HCT116 (cell line): ENCODE measurements around the gene CNTNAP2. TPM values are rescaled to one million over a fixed set of nuclear protein-coding genes. Genes with fewer than 3 reads are reported as not detected.

Experiments used
- ATAC-seq: fragments of 200-7000 bp; cut with Tn5 transposase; 2 replicates; pipeline ENCODE4 v1.9.1; 2020; ENCODE audit warnings: mild to moderate bottlenecking, moderate library complexity
- BruUV-seq: library from RNA; stranded (reverse); fragments of 400-500 nt; replicated peaks from 2 replicates; lab custom pipeline; 2021; lab: Mats Ljungman, UMichigan
- CTCF ChIA-PET: fragments of 300-600 bp; sonication (Branson Sonifier 250); formaldehyde crosslinking; loops from one replicate; lab custom pipeline; 2021; ENCODE audit warnings: antibody characterized with exemption; lab: Charles Lee
- POLR2A ChIA-PET: fragments of 300-600, 350-600 bp; sonication (Branson Sonifier 250); formaldehyde crosslinking; loops from one replicate; lab custom pipeline; 2021; ENCODE audit warnings: antibody characterized with exemption; lab: Charles Lee
- RAD21 ChIA-PET, 2 experiments: fragments of 300-600 bp; sonication (Branson Sonifier 250); formaldehyde crosslinking; loops; one replicate each; lab custom pipeline; 2023; ENCODE audit warnings: low total read pairs in 2 of 2; ENCODE audit not compliant: uncharacterized antibody in 2 of 2, unreplicated experiment in 2 of 2, low non-redundant PET in 1 of 2; lab: Charles Lee
- DNase-seq: peaks from one replicate; pipeline ENCODE4 v3.0.0-alpha.2; 2010; ENCODE audit warnings: low read depth, low spot score
- H2AFZ ChIP-seq: fragments of 200-600 bp; shearing (Covaris generic), sonication (generic); 2 replicates; pipeline ENCODE4 v1.6.1; 2017; ENCODE audit warnings: low read depth, mixed run types, mixed read lengths, antibody characterized with exemption, low read length; ENCODE audit not compliant: poor library complexity, severe bottlenecking
- H3K27ac ChIP-seq: 2 replicates; pipeline ENCODE4 v1.5.1; 2012; ENCODE audit warnings: low read depth, low read length
- H3K27me3 ChIP-seq: fragments of 200-600 bp; sonication (generic); 2 replicates; pipeline ENCODE4 v1.6.1; 2016; ENCODE audit warnings: mixed run types, low read length, mixed read lengths; ENCODE audit not compliant: insufficient read depth
- H3K36me3 ChIP-seq, 2 experiments: fragments of 200-500 bp in 1 of 2; fragments of 200-600 bp in 1 of 2; sonication (Bioruptor generic) in 1 of 2; sonication (generic) in 1 of 2; 2 replicates each; pipeline versions ENCODE4 v1.5.1 to v1.6.1; 2014 to 2016; ENCODE audit warnings: low read length in 2 of 2, inconsistent platforms in 1 of 2, mixed read lengths in 1 of 2, mixed run types in 1 of 2; ENCODE audit not compliant: insufficient read depth in 2 of 2, control insufficient read depth in 1 of 2
- H3K4me1 ChIP-seq, 2 experiments: fragments of 200-600 bp in 1 of 2; sonication (generic) in 1 of 2; 2 replicates each; pipeline versions ENCODE4 v1.5.1 to v1.6.1; 2012 to 2017; ENCODE audit warnings: low read length in 2 of 2, inconsistent platforms in 1 of 2, mild to moderate bottlenecking in 1 of 2, mixed read lengths in 1 of 2, mixed run types in 1 of 2, moderate library complexity in 1 of 2; ENCODE audit not compliant: insufficient read depth in 2 of 2, control insufficient read depth in 1 of 2
- H3K4me2 ChIP-seq: fragments of 200-600 bp; sonication (generic); 2 replicates; pipeline ENCODE4 v1.6.1; 2017; ENCODE audit warnings: mixed run types, low read length, mixed read lengths
- H3K4me3 ChIP-seq, 2 experiments: fragments of 200-600 bp in 1 of 2; sonication (generic) in 1 of 2; replicated peaks in 1 of 2; 2 replicates each; pipeline ENCODE4 v1.5.1; 2011 to 2016; ENCODE audit warnings: low read length in 2 of 2, control low read depth in 1 of 2, low read depth in 1 of 2, mild to moderate bottlenecking in 1 of 2, mixed read lengths in 1 of 2, mixed run types in 1 of 2
- H3K79me2 ChIP-seq: fragments of 200-600 bp; sonication (generic); 2 replicates; pipeline ENCODE4 v1.6.1; 2017; ENCODE audit warnings: mild to moderate bottlenecking, mixed run types, low read length, moderate library complexity, mixed read lengths; ENCODE audit not compliant: insufficient read depth
- H3K9ac ChIP-seq: fragments of 200-600 bp; sonication (generic); 2 replicates; pipeline ENCODE4 v1.6.1; 2016; ENCODE audit warnings: low read length, mixed read lengths
- H3K9me2 ChIP-seq: fragments of 200-600 bp; sonication (generic), shearing (Covaris generic); 2 replicates; pipeline ENCODE4 v1.6.1; 2017; ENCODE audit warnings: mixed run types, mild to moderate bottlenecking, moderate library complexity; ENCODE audit not compliant: insufficient read depth
- H3K9me3 ChIP-seq, 2 experiments: fragments of 200-500 bp in 1 of 2; fragments of 200-600 bp in 1 of 2; sonication (Bioruptor generic) in 1 of 2; sonication (generic) in 1 of 2; 2 replicates each; pipeline ENCODE4 v1.6.1; 2014 to 2017; ENCODE audit warnings: low read length in 2 of 2, mixed read lengths in 2 of 2, inconsistent platforms in 1 of 2, low read depth in 1 of 2, mild to moderate bottlenecking in 1 of 2, mixed run types in 1 of 2, moderate library complexity in 1 of 2; ENCODE audit not compliant: control insufficient read depth in 1 of 2, insufficient read depth in 1 of 2
- H4K20me1 ChIP-seq: fragments of 200-600 bp; sonication (generic), shearing (Covaris generic); 2 replicates; pipeline ENCODE4 v1.6.1; 2017; ENCODE audit warnings: mixed run types, mild to moderate bottlenecking, moderate library complexity; ENCODE audit not compliant: insufficient read depth
- CBX3 ChIP-seq: IDR thresholded peaks from 2 replicates; pipeline ENCODE4 v1.6.1; 2012; ENCODE audit warnings: low read depth
- CEBPB ChIP-seq: IDR thresholded peaks from 2 replicates; pipeline ENCODE4 v1.6.1; 2012; ENCODE audit warnings: low read depth
- ELF1 ChIP-seq: IDR thresholded peaks from 2 replicates; pipeline ENCODE4 v1.6.1; 2012; ENCODE audit warnings: low read depth, borderline replicate concordance
- EZH2 ChIP-seq: fragments of 200-600 bp; sonication (generic); IDR thresholded peaks from 2 replicates; pipeline ENCODE4 v1.6.1; 2017; ENCODE audit warnings: antibody characterized with exemption, mixed run types
- EZH2phosphoT487 ChIP-seq: fragments of 200-600 bp; IDR thresholded peaks from 2 replicates; pipeline ENCODE4 v1.6.1; 2018; ENCODE audit warnings: antibody characterized with exemption, borderline replicate concordance
- JUND ChIP-seq: IDR thresholded peaks from 2 replicates; pipeline ENCODE4 v1.6.1; 2012
- POLR2A ChIP-seq: IDR thresholded peaks from 2 replicates; pipeline ENCODE4 v1.7.0; 2011; ENCODE audit warnings: borderline replicate concordance; ENCODE audit not compliant: insufficient read depth, insufficient read length; ENCODE audit errors: extremely low read depth
- SIN3A ChIP-seq: IDR thresholded peaks from 2 replicates; pipeline ENCODE4 v1.6.1; 2012; ENCODE audit warnings: low read depth
- SP1 ChIP-seq: IDR thresholded peaks from 2 replicates; pipeline ENCODE4 v1.6.1; 2012; ENCODE audit warnings: low read depth
- SRF ChIP-seq: IDR thresholded peaks from 2 replicates; pipeline ENCODE4 v1.6.1; 2012; ENCODE audit warnings: low read depth
- TCF7L2 ChIP-seq: IDR thresholded peaks from 2 replicates; pipeline ENCODE4 v1.7.0; 2011; ENCODE audit warnings: borderline replicate concordance, inconsistent platforms; ENCODE audit not compliant: insufficient read depth, insufficient read length; ENCODE audit errors: extremely low read depth
- YY1 ChIP-seq: IDR thresholded peaks from 2 replicates; pipeline ENCODE4 v1.6.1; 2011; ENCODE audit warnings: low read length, low read depth, moderate library complexity, mild to moderate bottlenecking; ENCODE audit not compliant: insufficient replicate concordance; ENCODE audit errors: extremely low read depth
- ZFX ChIP-seq: fragments of 450-650 bp; IDR thresholded peaks from 2 replicates; pipeline ENCODE4 v1.6.1; 2017
- ZNF274 ChIP-seq: fragments of 200-500 bp; sonication (Bioruptor generic); IDR thresholded peaks from 2 replicates; pipeline ENCODE4 v1.6.1; 2014; ENCODE audit warnings: mild to moderate bottlenecking, low read depth, low read length, inconsistent platforms
- intact Hi-C: fragments of 100-400 bp; cut with micrococcal nuclease; formaldehyde crosslinking; loops from 2 replicates; pipeline ENCODE4 v1.10.0; 2022
- total RNA-seq: library from RNA; stranded (reverse); gene quantifications from one replicate; pipeline ENCODE4 v1.2.1, GENCODE V29; 2021; ENCODE audit not compliant: unreplicated experiment
- TF ChIP-seq, protein P1 (sequence below): IDR thresholded peaks from 2 replicates; pipeline ENCODE4 v1.6.1; 2012; ENCODE audit warnings: low read depth
- TF ChIP-seq, protein P2 (sequence below): IDR thresholded peaks from 2 replicates; pipeline ENCODE4 v1.6.1; 2012
- TF ChIP-seq, protein P3 (sequence below): IDR thresholded peaks from 2 replicates; pipeline ENCODE4 v1.6.1; 2011; ENCODE audit warnings: mild to moderate bottlenecking, low read length, moderate library complexity; ENCODE audit not compliant: insufficient replicate concordance; ENCODE audit errors: extremely low read depth
- TF ChIP-seq, protein P4 (sequence below): IDR thresholded peaks from 2 replicates; pipeline ENCODE4 v1.6.1; 2012

Gene CNTNAP2
- total RNA-seq, 1 experiment from 2014 or later: 0.37 TPM

DNA sequence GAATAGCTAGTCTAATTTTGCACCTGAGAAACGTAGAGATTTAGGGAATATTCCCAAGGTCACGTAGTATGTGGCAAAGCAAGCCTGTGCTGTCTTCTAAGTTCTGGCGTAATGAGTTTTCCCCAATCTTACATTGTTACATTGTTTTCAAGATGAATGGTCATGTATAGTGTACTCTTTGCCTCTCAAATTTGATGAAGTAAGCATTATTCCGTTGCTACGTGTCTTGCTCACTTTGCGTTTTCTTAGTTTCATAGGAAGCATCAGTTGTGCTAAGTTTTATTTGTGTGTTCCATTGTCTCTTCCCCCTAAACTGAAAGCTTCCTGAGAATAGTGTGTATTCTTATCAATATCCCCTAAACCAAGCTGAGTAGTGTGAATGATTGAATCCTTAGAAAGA lies 1836.3 kb downstream of the CNTNAP2 start:
- no peak overlapping the region for H3K4me3 ChIP-seq
- ATAC-seq (no peak), DNase-seq (no peak)
- intact Hi-C loops: no loop called here
- no peaks in the 10 kb centered on the region for H3K4me1 ChIP-seq
- no peaks in the 10 kb centered on the region for H3K9me2 ChIP-seq
- ChIA-PET RAD21 (no interaction called here), CTCF (no interaction called here), POLR2A (no interaction called here)
- no peaks in the 10 kb centered on the region for H4K20me1 ChIP-seq
- no peaks in the 10 kb centered on the region for H3K36me3 ChIP-seq
- TF ChIP-seq POLR2A (no peak), TCF7L2 (no peak), SP1 (no peak), ZFX (no peak), SIN3A (no peak), JUND (no peak), EZH2 (no peak), CEBPB (no peak), YY1 (no peak), ZNF274 (no peak), SRF (no peak), CBX3 (no peak), EZH2phosphoT487 (no peak), ELF1 (no peak)
- TF ChIP-seq, protein P1, sequence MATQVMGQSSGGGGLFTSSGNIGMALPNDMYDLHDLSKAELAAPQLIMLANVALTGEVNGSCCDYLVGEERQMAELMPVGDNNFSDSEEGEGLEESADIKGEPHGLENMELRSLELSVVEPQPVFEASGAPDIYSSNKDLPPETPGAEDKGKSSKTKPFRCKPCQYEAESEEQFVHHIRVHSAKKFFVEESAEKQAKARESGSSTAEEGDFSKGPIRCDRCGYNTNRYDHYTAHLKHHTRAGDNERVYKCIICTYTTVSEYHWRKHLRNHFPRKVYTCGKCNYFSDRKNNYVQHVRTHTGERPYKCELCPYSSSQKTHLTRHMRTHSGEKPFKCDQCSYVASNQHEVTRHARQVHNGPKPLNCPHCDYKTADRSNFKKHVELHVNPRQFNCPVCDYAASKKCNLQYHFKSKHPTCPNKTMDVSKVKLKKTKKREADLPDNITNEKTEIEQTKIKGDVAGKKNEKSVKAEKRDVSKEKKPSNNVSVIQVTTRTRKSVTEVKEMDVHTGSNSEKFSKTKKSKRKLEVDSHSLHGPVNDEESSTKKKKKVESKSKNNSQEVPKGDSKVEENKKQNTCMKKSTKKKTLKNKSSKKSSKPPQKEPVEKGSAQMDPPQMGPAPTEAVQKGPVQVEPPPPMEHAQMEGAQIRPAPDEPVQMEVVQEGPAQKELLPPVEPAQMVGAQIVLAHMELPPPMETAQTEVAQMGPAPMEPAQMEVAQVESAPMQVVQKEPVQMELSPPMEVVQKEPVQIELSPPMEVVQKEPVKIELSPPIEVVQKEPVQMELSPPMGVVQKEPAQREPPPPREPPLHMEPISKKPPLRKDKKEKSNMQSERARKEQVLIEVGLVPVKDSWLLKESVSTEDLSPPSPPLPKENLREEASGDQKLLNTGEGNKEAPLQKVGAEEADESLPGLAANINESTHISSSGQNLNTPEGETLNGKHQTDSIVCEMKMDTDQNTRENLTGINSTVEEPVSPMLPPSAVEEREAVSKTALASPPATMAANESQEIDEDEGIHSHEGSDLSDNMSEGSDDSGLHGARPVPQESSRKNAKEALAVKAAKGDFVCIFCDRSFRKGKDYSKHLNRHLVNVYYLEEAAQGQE: no peak
- TF ChIP-seq, protein P2, sequence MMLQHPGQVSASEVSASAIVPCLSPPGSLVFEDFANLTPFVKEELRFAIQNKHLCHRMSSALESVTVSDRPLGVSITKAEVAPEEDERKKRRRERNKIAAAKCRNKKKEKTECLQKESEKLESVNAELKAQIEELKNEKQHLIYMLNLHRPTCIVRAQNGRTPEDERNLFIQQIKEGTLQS: no peak
- TF ChIP-seq, protein P3, sequence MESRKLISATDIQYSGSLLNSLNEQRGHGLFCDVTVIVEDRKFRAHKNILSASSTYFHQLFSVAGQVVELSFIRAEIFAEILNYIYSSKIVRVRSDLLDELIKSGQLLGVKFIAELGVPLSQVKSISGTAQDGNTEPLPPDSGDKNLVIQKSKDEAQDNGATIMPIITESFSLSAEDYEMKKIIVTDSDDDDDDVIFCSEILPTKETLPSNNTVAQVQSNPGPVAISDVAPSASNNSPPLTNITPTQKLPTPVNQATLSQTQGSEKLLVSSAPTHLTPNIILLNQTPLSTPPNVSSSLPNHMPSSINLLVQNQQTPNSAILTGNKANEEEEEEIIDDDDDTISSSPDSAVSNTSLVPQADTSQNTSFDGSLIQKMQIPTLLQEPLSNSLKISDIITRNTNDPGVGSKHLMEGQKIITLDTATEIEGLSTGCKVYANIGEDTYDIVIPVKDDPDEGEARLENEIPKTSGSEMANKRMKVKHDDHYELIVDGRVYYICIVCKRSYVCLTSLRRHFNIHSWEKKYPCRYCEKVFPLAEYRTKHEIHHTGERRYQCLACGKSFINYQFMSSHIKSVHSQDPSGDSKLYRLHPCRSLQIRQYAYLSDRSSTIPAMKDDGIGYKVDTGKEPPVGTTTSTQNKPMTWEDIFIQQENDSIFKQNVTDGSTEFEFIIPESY: no peak
- TF ChIP-seq, protein P4, sequence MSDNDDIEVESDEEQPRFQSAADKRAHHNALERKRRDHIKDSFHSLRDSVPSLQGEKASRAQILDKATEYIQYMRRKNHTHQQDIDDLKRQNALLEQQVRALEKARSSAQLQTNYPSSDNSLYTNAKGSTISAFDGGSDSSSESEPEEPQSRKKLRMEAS: no peak
- no peak overlapping the region for H2AFZ ChIP-seq
- H3K9ac ChIP-seq: no peak overlapping the region
- H3K4me2 ChIP-seq: no peak overlapping the region
- H3K27ac ChIP-seq: no peak overlapping the region
- BruUV-seq: no TSS peak
- peaks cover 5 to 20% of the 10 kb centered on the region in 2 experiments; a peak in 2 of 4 replicates for H3K9me3 ChIP-seq
- no peaks in the 10 kb centered on the region for H3K27me3 ChIP-seq
- no peaks in the 10 kb centered on the region for H3K79me2 ChIP-seq
